Neural crest cell (in vitro differentiated cells): ENCODE results near the gene FAM8A1. TPM values are rescaled to one million over a fixed set of nuclear protein-coding genes. Genes with fewer than 3 reads are reported as not detected.
"Not testable (repeated sequence)": the region's sequence is repeated elsewhere in the genome, so short reads cannot be mapped to it uniquely, and the experiment has no call there.

Experiments
- DNase-seq: peaks from one replicate; pipeline ENCODE4 v3.0.0; 2021; ENCODE audit warnings: low read depth, mixed read lengths, low spot score
- H3K27ac Mint-ChIP-seq: one replicate; pipeline ENCODE4 v1.8.0; 2021; ENCODE audit warnings: mild to moderate bottlenecking, mixed read lengths; ENCODE audit not compliant: unreplicated experiment
- H3K27me3 Mint-ChIP-seq: 2 replicates; pipeline ENCODE4 v1.8.0; 2021; ENCODE audit warnings: low read depth, mild to moderate bottlenecking, mixed read lengths
- H3K36me3 Mint-ChIP-seq: 2 replicates; pipeline ENCODE4 v1.8.0; 2021; ENCODE audit warnings: low read depth, mild to moderate bottlenecking, mixed read lengths
- H3K4me1 Mint-ChIP-seq: 2 replicates; pipeline ENCODE4 v1.8.0; 2021; ENCODE audit warnings: mixed read lengths
- H3K4me3 Mint-ChIP-seq: one replicate; pipeline ENCODE4 v1.8.0; 2021; ENCODE audit warnings: mild to moderate bottlenecking, mixed read lengths
- H3K9me3 Mint-ChIP-seq: 2 replicates; pipeline ENCODE4 v1.8.0; 2021; ENCODE audit warnings: mixed read lengths
- CTCF ChIP-seq: fragments of 200-600 bp; sonication (generic); conservative IDR thresholded peaks from 2 replicates; pipeline ENCODE4 v1.5.0; 2021; ENCODE audit warnings: antibody characterized with exemption, mild to moderate bottlenecking
- total RNA-seq: library from RNA; stranded (reverse); gene quantifications from 2 replicates; pipeline ENCODE4 v1.2.1, GENCODE V29; 2021

FAM8A1 gene
- total RNA-seq, 1 donor from 2014 or later: 17.5 TPM

DNA sequence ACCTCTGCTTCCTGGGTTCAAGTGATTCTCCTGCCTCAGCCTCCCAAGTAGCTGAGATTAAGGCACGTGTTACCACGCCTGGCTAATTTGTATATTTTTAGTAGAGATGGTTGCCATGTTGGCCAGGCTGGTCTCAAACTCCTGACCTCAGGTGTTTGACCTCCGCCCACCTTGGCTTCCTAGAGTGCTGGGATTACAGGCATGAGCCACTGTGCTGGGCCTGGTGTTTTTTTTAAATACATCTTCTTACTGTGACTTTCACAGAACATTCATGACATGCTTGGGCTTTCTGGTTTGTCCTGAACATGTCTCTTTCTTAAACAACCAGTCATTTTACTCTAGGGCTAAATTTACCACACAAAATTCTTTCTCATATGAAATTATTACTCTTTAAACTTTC lies 34.7 kb upstream of the FAM8A1 start:
- TF ChIP-seq CTCF: no peak
- Mint-ChIP-seq H3K9me3 (peaks cover 18% of the 10 kb centered on the region), H3K36me3 (peaks cover 13% of the 10 kb centered on the region), H3K27me3 (no peaks in the 10 kb centered on the region), H3K4me3 (no peak overlapping the region), H3K4me1 (no peaks in the 10 kb centered on the region), H3K27ac (no peak overlapping the region)
- DNase-seq: no peak

- H3K27ac Mint-ChIP-seq: no peak overlapping the region
- peaks cover 15% of the 10 kb centered on the region for H3K9me3 Mint-ChIP-seq
- peaks cover 11% of the 10 kb centered on the region for H3K36me3 Mint-ChIP-seq
- no peak overlapping the region for H3K4me3 Mint-ChIP-seq
- no peaks in the 10 kb centered on the region for H3K4me1 Mint-ChIP-seq
- no peak for DNase-seq
- no peaks in the 10 kb centered on the region for H3K27me3 Mint-ChIP-seq
- TF ChIP-seq CTCF: no peak
Measured at GRCh38 chr6:17574866-17575560, 25.1 kb upstream of the FAM8A1 start.

GRCh38 chr6:17577059-17577458 lies 23.0 kb upstream of the FAM8A1 start:
- TF ChIP-seq CTCF: no peak
- H3K27ac Mint-ChIP-seq: no peak overlapping the region
- peaks cover 19% of the 10 kb centered on the region for H3K9me3 Mint-ChIP-seq
- no peaks in the 10 kb centered on the region for H3K27me3 Mint-ChIP-seq
- H3K4me3 Mint-ChIP-seq: no peak overlapping the region
- no peak for DNase-seq
- peaks cover 11% of the 10 kb centered on the region for H3K36me3 Mint-ChIP-seq
- H3K4me1 Mint-ChIP-seq: no peaks in the 10 kb centered on the region

DNA sequence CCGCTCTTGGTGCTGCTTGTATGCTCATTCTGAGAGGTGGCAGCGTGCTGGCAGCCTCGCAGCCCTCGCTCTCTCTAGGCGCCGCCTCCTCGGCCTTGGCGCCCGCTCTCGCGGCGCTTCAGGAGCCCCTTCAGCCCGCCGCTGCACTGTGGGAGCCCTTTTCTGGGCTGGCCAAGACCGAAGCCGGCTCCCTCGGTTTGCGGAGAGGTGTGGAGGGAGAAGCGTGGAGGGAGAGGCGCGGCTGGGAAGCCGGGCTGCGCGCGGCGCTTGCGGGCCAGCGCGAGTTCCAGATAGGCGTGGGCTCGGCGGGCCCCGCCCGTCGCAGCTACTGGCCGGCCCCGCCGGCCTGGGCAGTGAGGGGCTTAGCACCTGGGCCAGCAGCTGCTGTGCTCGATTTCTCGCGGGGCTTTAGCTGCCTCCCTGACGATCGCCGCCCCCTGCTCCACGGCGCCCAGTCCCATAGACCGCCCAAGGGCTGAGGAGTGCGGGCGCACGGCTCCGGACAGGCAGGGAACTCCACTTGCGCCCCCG lies 19.5 kb upstream of the FAM8A1 start:
- no peak overlapping the region for H3K27ac Mint-ChIP-seq
- TF ChIP-seq CTCF: no peak

DNA sequence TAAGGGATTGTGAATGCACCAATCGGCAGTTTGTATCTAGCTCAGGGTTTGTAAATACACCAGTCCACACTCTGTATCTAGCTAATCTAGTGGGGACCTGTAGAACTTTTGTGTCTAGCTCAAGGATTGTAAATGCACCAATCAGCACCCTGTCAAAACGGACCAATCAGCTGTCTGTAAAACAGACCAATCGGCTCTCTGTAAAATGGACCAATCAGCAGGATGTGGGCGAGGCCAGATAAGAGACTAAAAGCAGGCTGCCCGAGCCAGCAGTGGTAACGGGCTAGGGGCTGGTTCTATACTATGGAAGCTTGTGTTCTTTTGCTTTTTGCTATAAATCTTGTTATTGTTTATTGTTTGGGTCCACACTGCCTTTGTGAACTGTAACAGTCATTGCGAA lies 18.8 kb upstream of the FAM8A1 start:
- not testable (repeated sequence) for H3K4me1 Mint-ChIP-seq, H3K27me3 Mint-ChIP-seq, H3K4me3 Mint-ChIP-seq

More for the DNA sequence above, 19.5 kb upstream of the FAM8A1 start:
- H3K4me1 Mint-ChIP-seq: peaks cover 4% of the 10 kb centered on the region
- DNase-seq: peak; percentile 11
- H3K4me3 Mint-ChIP-seq: peak overlapping the region; percentile 32
- H3K36me3 Mint-ChIP-seq: peaks cover 9% of the 10 kb centered on the region
- H3K27me3 Mint-ChIP-seq: no peaks in the 10 kb centered on the region
- H3K9me3 Mint-ChIP-seq: peaks cover 13% of the 10 kb centered on the region

GRCh38 chr6:17583811-17584210 lies 16.3 kb upstream of the FAM8A1 start:
- H3K36me3 Mint-ChIP-seq: no peaks in the 10 kb centered on the region

More for the DNA sequence above, 18.8 kb upstream of the FAM8A1 start:
- not testable (repeated sequence) for H3K27ac Mint-ChIP-seq, DNase-seq, H3K36me3 Mint-ChIP-seq
- H3K9me3 Mint-ChIP-seq: peaks cover 13% of the 10 kb centered on the region

More at GRCh38 chr6:17583811-17584210, 16.3 kb upstream of the FAM8A1 start:
- no peak overlapping the region for H3K27ac Mint-ChIP-seq
- peaks cover 5% of the 10 kb centered on the region for H3K9me3 Mint-ChIP-seq
- no peaks in the 10 kb centered on the region for H3K27me3 Mint-ChIP-seq
- H3K4me1 Mint-ChIP-seq: peaks cover 4% of the 10 kb centered on the region
- DNase-seq: no peak
- peak overlapping the region; percentile 9 for H3K4me3 Mint-ChIP-seq
- TF ChIP-seq CTCF: no peak
